GM20000 (cell line): ENCODE data around the gene CNTRL.

Experiments
- DNase-seq: peaks from one replicate; pipeline ENCODE4 v3.0.0; 2012; ENCODE audit warnings: low spot score
- TF ChIP-seq, protein P1 (sequence below): IDR thresholded peaks from 2 replicates; pipeline ENCODE4 v1.5.1; 2012; ENCODE audit warnings: mild to moderate bottlenecking, control low read depth; ENCODE audit errors: extremely low read depth, missing control alignments

The CNTRL gene

DNA sequence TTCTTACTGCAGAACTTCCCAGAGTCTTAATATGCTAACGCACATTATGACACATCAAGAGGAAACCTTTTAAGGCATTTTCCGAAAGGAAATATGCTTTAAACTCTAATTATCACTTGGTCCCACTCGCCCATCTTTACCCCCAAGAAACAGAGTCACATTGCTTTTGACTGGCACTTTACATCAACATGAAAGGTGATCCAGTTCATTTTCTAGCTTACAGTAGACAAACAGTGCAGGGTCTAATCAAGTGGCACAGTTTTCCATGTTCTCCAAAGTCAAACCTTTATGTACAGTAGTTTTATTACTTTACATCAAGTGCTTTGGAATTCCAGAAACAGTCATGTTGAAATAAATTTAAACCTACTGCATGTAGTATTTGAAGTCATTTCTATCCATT lies 114.9 kb downstream of the CNTRL start:
- TF ChIP-seq, protein P1, sequence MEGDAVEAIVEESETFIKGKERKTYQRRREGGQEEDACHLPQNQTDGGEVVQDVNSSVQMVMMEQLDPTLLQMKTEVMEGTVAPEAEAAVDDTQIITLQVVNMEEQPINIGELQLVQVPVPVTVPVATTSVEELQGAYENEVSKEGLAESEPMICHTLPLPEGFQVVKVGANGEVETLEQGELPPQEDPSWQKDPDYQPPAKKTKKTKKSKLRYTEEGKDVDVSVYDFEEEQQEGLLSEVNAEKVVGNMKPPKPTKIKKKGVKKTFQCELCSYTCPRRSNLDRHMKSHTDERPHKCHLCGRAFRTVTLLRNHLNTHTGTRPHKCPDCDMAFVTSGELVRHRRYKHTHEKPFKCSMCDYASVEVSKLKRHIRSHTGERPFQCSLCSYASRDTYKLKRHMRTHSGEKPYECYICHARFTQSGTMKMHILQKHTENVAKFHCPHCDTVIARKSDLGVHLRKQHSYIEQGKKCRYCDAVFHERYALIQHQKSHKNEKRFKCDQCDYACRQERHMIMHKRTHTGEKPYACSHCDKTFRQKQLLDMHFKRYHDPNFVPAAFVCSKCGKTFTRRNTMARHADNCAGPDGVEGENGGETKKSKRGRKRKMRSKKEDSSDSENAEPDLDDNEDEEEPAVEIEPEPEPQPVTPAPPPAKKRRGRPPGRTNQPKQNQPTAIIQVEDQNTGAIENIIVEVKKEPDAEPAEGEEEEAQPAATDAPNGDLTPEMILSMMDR = no peak

GRCh38 chr9:121191235-121191634 lies 116.5 kb downstream of the CNTRL start:
- no peak for DNase-seq
- TF ChIP-seq, protein P1 = no peak

More for the DNA sequence above, 114.9 kb downstream of the CNTRL start:
- DNase-seq = no peak

DNA sequence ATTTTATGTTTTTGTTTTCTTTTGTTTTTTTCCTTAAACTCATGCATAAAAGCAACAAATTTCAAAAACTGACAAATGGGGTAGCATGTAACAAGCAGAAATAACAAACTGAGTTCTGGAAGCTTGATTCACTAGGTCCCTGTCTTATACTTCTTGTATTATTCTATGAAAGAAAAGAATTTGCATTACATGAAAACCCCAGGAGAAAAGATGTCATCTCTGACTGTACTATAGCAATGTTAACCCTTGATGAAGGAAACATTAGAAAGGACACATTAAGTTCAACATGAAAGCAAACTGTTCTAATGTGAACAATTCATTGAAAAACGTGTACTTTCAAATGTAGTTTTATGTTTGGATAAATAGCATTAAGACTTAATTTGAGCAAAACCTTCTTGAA lies 117.8 kb downstream of the CNTRL start:
- TF ChIP-seq, protein P1 = no peak
- no peak for DNase-seq

- TF ChIP-seq, protein P1 = no peak
- DNase-seq = no peak
Observed at GRCh38 chr9:121192959-121193640, 118.3 kb downstream of the CNTRL start.

GRCh38 chr9:121194730-121195129 lies 120.0 kb downstream of the CNTRL start:
- no peak for DNase-seq

GRCh38 chr9:121196389-121196788 lies 121.6 kb downstream of the CNTRL start:
- DNase-seq = no peak
- TF ChIP-seq, protein P1 = no peak

More at GRCh38 chr9:121194730-121195129, 120.0 kb downstream of the CNTRL start:
- TF ChIP-seq, protein P1 = no peak

DNA sequence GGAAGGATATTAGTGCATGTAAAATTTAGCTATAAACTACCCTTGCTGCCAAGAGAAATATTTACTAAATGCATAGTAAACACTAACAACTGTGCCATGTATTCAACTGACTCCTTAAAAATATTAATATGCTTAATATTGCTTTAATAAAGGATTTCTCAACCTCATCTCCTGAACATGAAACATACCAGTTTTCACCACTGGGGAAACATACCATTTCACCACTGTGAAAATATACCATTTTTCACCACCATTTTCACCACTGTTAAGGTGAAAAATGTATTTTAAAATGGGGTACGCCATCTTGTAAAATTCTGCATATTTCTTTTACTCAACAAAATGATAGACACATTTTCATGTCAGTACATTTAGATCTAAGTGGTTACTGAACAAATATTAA lies 122.4 kb downstream of the CNTRL start:
- TF ChIP-seq, protein P1 = no peak
- no peak for DNase-seq
